ENCODE results near the gene RAPGEF2.
"Not testable (repeated sequence)": the region's sequence is repeated elsewhere in the genome, so short reads cannot be mapped to it uniquely, and the experiment has no call there.

RAPGEF2 gene

GRCh38 chr4:159248384-159249178 lies 145.7 kb downstream of the RAPGEF2 start:
- DNase-seq, result no peak

DNA sequence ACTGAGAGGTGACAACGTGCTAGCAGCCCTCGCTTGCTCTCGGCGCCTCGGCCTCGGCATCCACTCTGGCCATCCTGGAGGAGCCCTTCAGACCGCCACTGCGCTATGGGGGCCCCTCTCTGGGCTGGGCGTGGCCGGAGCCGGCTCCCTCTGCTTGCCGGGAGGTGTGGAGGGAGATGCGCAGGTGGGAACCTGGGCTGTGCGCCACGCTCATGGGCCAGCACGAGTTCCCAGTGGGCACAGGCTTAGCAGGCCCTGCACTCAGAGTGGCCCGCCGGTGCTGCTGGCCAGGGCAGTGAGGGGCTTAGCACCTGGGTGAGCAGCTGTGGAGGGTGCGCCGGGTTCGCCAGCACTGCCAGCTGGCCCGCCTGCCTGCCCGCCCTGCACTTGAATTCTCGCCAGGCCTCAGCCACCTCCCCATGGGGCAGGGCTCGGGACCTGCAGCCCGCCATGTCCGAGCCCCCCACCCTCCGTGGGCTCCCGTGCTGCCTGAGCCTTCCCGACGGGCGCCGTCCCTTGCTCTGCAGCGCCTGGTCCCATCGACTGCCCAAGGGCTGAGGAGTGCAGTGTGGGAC lies 148.0 kb downstream of the RAPGEF2 start:
- no peak for DNase-seq

GRCh38 chr4:159251580-159251979 lies 148.7 kb downstream of the RAPGEF2 start:
- DNase-seq, result not testable (repeated sequence)

- DNase-seq, result no peak
These were observed 149.6 kb downstream of the RAPGEF2 start for GRCh38 chr4:159252491-159252890.

DNA sequence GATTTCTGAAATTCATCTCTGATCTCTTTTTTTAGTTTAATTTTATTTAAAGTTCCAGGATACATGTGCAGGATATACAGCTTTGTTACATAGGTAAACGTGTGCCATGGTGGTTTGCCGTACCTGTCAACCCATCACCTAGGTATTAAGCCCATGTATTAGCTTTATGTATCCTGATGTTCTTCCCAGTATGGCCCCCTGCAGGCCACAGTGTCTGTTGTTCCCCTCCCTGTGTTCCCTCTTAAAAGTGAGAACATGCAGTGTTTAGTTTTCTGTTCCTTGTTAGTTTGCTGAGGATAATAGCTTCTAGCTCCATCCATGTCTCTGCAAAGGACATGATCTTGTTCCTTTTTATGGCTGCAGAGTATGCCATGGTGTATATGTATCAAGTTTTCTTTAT lies 153.2 kb downstream of the RAPGEF2 start:
- no peak for DNase-seq

DNA sequence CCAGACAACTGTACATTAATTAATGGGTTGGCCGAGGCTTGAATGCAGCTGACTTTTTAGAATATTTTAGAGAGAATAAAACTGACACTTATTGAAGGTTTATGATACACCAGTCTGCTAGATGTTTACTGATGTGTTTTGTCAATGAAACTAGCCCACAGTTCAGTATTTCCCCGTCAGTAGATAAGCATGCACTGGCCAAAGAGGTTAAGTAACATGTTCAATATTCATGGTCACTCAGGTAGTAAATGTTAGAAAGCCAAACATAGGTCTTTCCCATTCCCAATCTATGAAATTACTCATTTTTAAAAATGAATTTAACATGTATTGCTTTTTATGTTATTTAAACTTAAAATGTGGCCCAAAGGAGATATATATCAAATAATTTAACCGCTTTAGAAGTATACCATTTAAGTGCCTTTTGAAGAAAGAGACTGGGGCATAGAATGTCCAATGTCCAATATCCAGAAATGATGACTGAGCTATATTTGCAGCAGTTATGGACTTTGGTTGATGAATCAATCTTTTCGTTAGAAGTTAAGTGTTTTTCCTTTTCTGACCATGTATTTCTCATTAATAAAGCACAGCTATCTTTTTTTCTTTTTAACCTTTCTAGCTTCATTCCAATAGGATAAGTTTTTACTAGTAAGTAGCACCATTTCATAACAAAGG lies 156.1 kb downstream of the RAPGEF2 start:
- no peak for DNase-seq

- DNase-seq, result no peak
These were observed 161.2 kb downstream of the RAPGEF2 start for GRCh38 chr4:159264057-159264456.

DNA sequence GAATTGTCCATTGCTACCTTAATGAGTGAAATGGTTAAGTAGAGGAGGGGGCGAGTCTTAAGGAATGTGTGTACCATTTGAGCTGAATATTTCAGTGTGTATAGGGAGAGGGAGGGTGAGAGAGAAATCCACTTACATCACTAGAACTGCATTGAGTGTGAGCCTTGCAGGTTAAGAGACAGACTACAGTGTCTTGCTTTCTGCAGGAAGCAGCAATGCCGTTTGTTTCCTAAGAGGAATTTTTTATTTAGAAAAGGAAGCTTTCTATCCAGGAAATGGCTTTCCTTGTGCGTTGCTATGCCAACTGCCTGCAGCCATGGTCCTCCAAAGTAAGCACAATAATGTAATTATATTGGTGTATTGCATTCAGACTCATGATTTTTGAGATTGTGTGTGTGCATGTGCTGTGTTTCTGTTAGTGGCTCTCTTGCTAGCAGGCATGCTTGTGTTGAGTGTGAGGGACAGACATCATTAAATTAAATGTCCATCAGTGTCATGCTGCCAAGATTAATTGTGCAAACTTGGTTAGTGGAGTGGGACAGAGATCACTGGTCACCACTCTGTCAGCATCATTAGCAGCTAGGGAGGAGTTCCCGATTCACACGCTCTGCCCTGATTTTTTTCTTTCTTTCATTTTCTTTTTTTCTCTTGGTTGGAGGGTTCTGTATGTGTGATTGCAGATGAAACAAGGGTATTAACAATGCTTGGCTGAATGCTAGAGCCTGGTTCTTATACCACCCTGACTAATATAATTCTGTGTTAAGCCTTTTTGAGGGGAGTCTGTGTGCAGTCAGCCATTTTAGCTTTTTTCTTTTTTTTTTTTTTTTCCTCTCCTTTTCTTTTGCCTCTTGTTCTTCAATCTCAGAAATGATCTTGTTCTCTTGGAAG lies 164.3 kb downstream of the RAPGEF2 start:
- DNase-seq, result no peak

GRCh38 chr4:159267869-159268285 lies 165.0 kb downstream of the RAPGEF2 start:
- no peak for DNase-seq

DNA sequence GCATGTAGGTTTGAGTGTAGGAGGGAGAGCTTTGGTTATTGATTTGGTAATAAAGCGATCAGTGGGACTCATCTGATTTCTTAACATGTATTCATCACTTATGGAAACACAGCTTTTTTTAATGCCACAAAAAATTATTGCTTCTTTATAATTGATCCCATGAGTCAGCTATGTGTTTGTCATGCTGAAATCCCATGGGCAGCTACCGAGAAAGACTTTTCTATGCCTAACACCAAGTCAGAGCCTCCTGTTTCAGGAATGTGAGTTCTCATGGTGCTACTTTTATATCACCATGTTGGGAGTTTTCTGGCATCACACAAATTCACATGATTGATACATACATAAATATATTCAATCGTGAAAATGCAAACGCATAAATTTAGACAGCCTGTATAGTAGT lies 165.7 kb downstream of the RAPGEF2 start:
- DNase-seq, result no peak

GRCh38 chr4:159269116-159269515 lies 166.2 kb downstream of the RAPGEF2 start:
- no peak for DNase-seq

DNA sequence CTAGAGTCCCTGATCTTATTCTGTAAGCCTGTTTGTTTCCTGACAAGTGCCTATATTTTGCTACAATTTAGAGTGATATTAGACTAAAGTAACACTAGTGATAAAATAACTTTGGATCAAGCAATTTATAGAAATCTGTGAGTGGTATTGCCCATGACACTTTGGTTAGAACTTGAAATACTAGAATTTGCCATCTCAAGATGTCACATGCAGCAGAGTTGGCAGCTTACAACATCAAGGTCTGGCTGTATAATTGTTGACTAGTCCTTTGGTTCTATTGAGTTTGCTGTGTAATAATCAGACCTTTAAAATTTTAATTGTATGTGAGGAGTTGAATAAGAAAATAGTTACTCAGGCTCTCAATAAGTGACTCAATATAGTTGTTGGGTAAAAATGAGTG lies 167.1 kb downstream of the RAPGEF2 start:
- DNase-seq, result no peak

DNA sequence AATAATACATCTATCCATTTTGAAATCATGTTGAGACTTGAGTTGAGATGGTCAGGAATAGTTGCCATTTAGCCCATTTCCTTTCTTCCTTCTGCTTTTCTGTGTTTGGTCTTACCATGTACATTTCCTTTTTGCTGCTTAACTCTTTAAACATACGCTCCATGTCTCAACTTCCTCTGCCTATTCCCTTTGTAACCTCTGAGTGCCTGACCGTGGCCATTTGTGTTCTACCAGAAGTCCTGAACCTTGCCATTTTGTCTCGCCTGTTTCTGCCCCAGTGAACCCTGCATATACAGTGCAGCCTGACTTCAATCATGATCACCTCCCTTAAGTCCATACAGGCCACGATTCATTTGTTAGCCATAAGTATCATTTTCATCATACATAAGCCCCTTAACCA lies 169.0 kb downstream of the RAPGEF2 start:
- DNase-seq, result no peak

- no peak for DNase-seq
These were observed 169.6 kb downstream of the RAPGEF2 start for GRCh38 chr4:159272273-159273140.

GRCh38 chr4:159273141-159273438 lies 170.2 kb downstream of the RAPGEF2 start:
- DNase-seq, result no peak

DNA sequence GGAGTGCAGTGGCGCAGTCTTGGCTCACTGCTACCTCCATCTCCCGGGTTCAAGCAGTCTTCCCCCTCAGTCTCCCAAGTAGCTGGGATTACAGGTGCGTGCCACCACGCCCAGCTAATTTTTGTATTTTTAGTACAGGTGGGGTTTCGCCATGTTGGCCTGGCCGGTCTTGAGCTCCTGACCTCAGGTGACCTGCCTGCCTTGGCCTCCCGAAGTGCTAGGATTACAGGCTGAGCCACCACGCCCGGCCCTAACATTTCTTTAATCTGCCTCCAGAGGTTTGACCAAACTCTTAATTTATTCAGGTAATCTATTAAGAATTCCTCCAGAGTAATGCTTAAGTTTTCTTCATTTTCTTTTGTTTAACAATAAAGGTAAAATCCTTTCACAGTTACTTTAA lies 171.0 kb downstream of the RAPGEF2 start:
- no peak for DNase-seq

- no peak for DNase-seq
These were observed 175.5 kb downstream of the RAPGEF2 start for GRCh38 chr4:159278399-159278798.

DNA sequence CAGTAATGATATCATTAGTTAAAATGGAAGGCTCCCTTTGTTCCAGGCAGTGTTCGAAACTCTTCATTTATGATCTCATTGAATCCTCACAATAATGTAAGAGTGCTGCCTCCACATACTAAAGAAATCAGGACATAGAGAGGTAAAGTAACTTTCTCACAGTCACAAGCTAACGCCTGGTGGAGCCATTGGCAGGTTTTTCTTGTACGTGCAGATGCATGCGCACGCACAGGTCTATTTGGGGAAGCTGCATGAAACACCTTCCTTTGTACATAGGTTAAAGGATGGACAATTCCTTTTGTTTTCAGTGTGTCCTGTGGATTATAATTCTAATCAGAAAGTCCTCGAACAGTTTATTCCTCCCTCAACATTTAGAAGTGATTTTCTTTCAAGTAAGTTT lies 176.2 kb downstream of the RAPGEF2 start:
- DNase-seq, result no peak

GRCh38 chr4:159280442-159281172 lies 177.7 kb downstream of the RAPGEF2 start:
- no peak for DNase-seq

- DNase-seq, result no peak
These were observed 178.9 kb downstream of the RAPGEF2 start for GRCh38 chr4:159281771-159282170.

DNA sequence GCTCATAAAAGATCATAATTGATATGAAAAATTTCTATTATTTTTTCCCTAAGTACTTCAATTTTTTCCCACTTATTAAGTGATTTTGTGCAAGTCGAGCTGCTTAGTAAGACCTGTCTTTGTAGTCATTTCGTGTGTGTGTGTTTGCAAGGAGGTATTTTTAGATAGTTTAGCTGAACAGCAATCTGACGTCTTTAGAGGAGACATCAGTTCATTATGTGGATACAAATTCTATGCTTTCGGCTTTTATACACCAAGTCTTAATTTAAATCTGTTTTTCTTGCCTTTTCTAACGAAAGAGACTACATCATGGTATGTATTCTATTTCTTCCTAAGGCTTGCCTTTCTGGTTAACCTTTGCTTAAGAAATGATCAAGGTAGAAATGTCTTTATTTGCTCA lies 179.4 kb downstream of the RAPGEF2 start:
- DNase-seq, result no peak

DNA sequence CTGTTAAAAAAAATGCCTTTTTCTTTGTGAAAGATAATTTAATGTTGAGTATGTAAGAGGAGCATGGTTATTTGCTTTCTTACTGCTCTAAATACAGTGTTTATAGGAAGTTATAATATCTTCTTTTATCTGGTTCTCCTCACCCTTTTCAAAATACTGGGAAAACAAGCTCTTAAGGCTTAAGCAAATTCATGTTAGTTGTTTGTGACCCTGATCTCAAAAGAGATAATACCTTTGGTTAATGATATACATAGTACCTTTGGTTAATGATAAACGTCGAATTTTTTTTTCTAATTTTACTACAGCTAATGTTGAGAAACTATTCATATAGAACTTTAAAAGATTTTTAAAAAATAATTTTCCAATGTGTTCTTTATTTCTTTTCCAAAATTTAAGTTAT lies 180.1 kb downstream of the RAPGEF2 start:
- no peak for DNase-seq

All from activated T-cell treated with anti-CD3 and anti-CD28 coated beads for 4 hours (primary cell).